ENCODE data around the gene COL21A1.

COL21A1 gene

DNA sequence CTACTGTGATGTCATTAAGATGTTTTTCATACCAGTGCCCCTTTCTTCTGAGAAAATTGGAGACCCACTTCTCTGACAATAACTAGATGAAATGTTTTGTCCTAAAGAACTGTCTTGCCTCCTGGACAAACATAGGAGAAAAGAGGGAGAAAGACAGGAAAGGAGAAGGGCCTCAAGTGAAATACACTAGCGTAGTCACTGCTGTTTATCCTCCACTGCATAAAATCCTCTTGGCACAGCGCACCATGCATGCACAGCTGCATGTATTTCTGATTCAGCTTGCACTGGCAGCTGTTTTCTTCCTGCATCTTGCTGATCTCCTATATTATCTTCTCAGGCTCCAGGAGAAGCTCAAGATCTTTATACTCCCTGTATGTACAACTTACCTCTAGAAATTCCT is 214.0 kb downstream of the COL21A1 start:
- no peak for DNase-seq (ENCODE audit: extremely low read depth, low read depth)
- TF ChIP-seq, protein P1, sequence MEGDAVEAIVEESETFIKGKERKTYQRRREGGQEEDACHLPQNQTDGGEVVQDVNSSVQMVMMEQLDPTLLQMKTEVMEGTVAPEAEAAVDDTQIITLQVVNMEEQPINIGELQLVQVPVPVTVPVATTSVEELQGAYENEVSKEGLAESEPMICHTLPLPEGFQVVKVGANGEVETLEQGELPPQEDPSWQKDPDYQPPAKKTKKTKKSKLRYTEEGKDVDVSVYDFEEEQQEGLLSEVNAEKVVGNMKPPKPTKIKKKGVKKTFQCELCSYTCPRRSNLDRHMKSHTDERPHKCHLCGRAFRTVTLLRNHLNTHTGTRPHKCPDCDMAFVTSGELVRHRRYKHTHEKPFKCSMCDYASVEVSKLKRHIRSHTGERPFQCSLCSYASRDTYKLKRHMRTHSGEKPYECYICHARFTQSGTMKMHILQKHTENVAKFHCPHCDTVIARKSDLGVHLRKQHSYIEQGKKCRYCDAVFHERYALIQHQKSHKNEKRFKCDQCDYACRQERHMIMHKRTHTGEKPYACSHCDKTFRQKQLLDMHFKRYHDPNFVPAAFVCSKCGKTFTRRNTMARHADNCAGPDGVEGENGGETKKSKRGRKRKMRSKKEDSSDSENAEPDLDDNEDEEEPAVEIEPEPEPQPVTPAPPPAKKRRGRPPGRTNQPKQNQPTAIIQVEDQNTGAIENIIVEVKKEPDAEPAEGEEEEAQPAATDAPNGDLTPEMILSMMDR (IDR thresholded peaks at IDR 0.05; ENCODE audit: low read depth, low read length, missing control alignments) = no peak
- no peak overlapping the region for H3K4me3 ChIP-seq (replicated peaks; ENCODE audit: low read depth, low read length)

DNA sequence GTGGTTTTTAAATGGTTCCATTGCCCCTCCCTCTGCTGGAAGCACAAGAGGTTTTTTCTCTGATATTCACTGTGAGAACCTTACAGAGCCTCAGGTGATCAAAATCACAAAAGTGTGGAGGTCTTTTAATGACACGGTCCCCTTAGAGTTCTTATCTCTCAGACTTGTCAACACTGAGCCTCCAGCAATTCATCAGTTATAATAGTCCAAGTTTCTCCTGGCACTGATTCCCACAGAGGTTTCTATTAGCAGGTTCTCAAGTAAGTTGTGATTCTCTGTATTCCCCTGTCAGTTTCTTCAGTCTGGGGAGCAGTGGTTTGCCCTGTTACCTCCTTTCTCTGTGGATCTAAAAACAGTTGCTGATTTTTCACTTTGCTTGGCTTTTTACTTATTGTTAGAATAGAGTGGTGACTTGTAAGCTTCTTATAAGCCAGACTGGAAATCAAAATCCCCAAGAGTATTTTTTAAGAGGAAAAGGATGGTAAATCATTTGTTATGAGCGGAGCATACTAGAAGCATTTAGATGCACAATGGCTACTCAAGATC is 214.6 kb downstream of the COL21A1 start:
- H3K4me3 ChIP-seq (replicated peaks; ENCODE audit: low read depth, low read length) = no peak overlapping the region
- TF ChIP-seq, protein P1 (IDR thresholded peaks at IDR 0.05; ENCODE audit: low read depth, low read length, missing control alignments) = no peak
- no peak for DNase-seq (ENCODE audit: extremely low read depth, low read depth)

DNA sequence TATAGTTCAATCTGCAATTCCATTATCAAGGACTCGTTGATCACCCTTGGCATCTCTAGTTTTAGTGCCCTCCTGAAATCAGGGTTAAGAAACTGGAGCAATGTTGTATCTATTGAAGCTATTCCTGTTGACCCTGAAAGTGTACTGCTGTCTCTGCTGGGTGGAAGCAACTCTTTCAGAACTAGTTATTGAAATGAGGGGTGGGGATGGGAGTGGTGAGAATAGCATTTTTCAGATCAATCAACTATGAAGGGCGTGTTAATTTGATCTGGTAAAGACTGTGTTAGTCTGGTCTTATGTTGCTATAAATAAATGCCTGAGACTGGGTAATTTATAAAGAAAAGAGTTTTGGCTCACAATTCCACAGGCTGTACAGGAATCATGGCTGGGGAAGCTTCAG is 219.5 kb downstream of the COL21A1 start:
- no peak for DNase-seq (ENCODE audit: extremely low read depth, low read depth)
- TF ChIP-seq, protein P1 (IDR thresholded peaks at IDR 0.05; ENCODE audit: low read depth, low read length, missing control alignments) = no peak
- H3K4me3 ChIP-seq (replicated peaks; ENCODE audit: low read depth, low read length) = no peak overlapping the region

DNA sequence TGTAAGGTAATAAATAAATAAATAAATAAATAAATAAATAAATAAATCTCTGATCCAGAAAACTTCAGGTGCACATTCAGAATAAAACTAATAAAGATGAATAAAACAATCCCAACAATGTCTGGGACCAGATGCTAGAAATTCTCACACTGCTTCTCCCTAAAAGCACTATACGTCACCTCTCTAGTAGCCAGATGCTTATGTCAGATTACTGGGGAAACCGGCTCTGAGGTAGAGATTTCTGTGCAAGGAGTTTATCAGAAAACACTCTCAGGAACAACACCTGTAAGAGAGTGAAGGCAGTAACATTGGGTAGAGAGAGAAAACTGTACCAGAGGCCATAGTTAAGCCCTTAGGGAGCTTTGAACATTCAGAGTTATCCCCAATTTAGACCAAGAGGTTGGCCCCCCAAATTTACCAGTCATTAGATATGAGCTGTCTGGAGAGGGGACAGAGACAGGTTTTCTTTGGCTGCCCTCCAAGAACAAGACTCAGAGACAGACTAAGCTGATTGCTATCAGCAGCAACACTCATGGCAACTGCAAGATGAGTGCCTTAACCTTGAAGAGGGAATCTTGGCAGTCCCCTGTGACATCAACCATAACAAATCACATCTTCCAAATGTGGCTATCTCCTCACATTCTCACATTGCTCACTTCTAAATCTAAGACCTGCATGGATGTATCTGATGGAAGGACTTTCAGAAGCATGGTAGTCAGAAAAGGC is 220.8 kb downstream of the COL21A1 start:
- H3K4me3 ChIP-seq (replicated peaks; ENCODE audit: low read depth, low read length) = no peak overlapping the region
- no peak for DNase-seq (ENCODE audit: extremely low read depth, low read depth)
- TF ChIP-seq, protein P1 (IDR thresholded peaks at IDR 0.05; ENCODE audit: low read depth, low read length, missing control alignments) = no peak

DNA sequence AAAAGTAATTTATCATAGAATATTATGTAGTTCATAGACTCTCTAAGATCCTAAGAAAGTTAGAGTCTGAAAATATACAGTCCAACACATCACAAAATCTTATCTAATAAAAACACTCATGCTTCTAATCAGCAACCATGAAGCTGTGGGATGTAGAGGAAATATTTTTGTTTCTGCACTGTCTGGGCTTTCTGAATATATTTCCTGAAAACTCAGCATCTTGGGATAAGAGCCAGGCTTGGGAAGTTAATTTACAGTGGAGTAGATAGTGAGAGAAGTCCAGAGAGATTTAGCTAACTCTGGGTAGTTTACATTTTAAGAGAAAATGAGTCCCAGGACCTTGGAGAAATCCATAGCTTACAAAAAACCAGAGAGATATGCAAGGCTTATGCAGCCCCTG is 221.6 kb downstream of the COL21A1 start:
- DNase-seq (ENCODE audit: extremely low read depth, low read depth) = no peak
- TF ChIP-seq, protein P1 (IDR thresholded peaks at IDR 0.05; ENCODE audit: low read depth, low read length, missing control alignments) = no peak
- no peak overlapping the region for H3K4me3 ChIP-seq (replicated peaks; ENCODE audit: low read depth, low read length)

DNA sequence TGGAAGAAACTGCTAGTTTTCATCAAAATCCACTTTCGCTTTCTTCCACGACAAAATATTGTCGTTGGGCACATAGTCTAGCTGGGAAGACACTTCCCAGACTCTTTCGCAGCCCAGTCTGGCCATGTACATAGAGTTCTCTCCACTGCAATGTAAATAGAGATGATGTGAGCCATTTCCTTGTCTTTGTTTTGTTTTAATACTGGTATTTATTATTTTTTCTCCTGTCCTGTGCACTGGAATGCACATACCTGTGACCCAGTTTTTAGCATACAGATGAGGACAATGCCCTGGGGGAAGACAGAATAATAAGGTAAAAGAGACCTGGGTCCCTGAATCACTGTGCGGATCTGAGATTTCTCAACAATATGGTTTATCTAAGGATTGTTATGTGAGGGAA is 222.4 kb downstream of the COL21A1 start:
- TF ChIP-seq, protein P1 (IDR thresholded peaks at IDR 0.05; ENCODE audit: low read depth, low read length, missing control alignments) = no peak
- DNase-seq (ENCODE audit: extremely low read depth, low read depth) = no peak
- no peak overlapping the region for H3K4me3 ChIP-seq (replicated peaks; ENCODE audit: low read depth, low read length)
